ENCODE data around the gene HNRNPD.

DNA sequence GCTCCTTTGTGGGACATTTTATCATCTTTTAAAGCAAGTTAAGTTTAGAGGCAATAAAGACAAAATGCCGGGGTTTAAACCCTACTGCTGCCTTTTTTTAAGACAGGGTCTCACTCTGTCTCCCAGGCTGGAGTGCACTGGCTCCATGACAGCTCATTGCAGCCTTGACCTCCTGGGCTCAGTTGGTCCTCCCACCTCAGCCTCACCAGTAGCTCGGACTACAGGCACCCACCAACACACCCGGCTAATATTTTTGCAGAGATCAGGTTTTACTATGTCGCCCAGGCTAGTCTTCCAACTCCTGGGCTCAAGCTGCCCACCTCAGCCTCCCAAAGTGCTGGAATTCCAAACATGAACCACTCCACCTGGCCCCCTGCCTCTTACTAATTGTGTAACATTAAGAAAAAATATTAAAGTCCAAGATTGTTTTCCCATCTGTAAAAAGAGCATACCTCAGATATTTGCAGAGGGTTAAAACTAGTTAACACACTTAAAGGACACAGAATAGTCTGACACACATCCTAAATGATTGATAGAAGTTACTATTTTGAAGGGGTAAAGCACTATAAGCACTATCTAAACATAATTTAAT is 9.8 kb downstream of the HNRNPD start:
- TF ChIP-seq, protein P1, sequence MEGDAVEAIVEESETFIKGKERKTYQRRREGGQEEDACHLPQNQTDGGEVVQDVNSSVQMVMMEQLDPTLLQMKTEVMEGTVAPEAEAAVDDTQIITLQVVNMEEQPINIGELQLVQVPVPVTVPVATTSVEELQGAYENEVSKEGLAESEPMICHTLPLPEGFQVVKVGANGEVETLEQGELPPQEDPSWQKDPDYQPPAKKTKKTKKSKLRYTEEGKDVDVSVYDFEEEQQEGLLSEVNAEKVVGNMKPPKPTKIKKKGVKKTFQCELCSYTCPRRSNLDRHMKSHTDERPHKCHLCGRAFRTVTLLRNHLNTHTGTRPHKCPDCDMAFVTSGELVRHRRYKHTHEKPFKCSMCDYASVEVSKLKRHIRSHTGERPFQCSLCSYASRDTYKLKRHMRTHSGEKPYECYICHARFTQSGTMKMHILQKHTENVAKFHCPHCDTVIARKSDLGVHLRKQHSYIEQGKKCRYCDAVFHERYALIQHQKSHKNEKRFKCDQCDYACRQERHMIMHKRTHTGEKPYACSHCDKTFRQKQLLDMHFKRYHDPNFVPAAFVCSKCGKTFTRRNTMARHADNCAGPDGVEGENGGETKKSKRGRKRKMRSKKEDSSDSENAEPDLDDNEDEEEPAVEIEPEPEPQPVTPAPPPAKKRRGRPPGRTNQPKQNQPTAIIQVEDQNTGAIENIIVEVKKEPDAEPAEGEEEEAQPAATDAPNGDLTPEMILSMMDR (conservative IDR thresholded peaks at IDR 0.05 in 1 of 2, IDR thresholded peaks at IDR 0.05 in 1 of 2; ENCODE audit: low read depth in 1 of 2, low read length in 2 of 2): no peak
- no peak for TF ChIP-seq EZH2 (IDR thresholded peaks at IDR 0.05; ENCODE audit: low read length, missing control alignments)
